Pancreas (tissue), 10 donors: ENCODE measurements around the gene OARD1. TPM values are rescaled to one million over a fixed set of nuclear protein-coding genes. Genes with fewer than 3 reads are reported as not detected.
"Not testable (repeated sequence)": the region's sequence is repeated elsewhere in the genome, so short reads cannot be mapped to it uniquely, and the experiment has no call there.

Experiments used
- ATAC-seq, 4 donors: fragments of 200-7000 bp; cut with Tn5 transposase; one replicate each; pipeline versions ENCODE4 v1.8.0 to v1.9.1; 2020; ENCODE audit warnings: mild to moderate bottlenecking in 4 of 4, moderate library complexity in 4 of 4
- DNase-seq, 6 donors: peaks; one replicate each; pipeline ENCODE4 v3.0.0-alpha.2; 2020
- FAIRE-seq: peaks from 2 replicates; lab custom pipeline; 2012; peaks lifted over from hg19 to GRCh38; lab: Jason Lieb, UNC
- H3K27ac ChIP-seq, 4 donors: fragments of 200-600 bp; sonication (generic); 1 replicate in 3 of 4; 2 replicates in 1 of 4; pipeline versions ENCODE4 v1.5.0 to v1.8.0; 2020
- H3K27me3 ChIP-seq, 4 donors: fragments of 200-600 bp; one replicate each; pipeline ENCODE4 v1.8.0; 2021
- H3K36me3 ChIP-seq, 3 donors: fragments of 200-600 bp; sonication (generic) in 1 of 3; one replicate each; pipeline versions ENCODE4 v1.5.0 to v1.8.0; 2020 to 2021
- H3K4me1 ChIP-seq, 3 donors: fragments of 200-600 bp; one replicate each; pipeline ENCODE4 v1.8.0; 2021
- H3K4me3 ChIP-seq, 4 donors: fragments of 200-600 bp; sonication (generic) in 2 of 4; one replicate each; pipeline versions ENCODE4 v1.5.0 to v1.8.0; 2020 to 2021
- H3K9me3 ChIP-seq, 4 donors: fragments of 200-600 bp; one replicate each; pipeline ENCODE4 v1.8.0; 2021
- CTCF ChIP-seq, 4 donors: fragments of 200-600 bp; sonication (generic) in 3 of 4; IDR thresholded peaks; one replicate each; pipeline versions ENCODE4 v1.5.0 to v1.8.0; 2021; ENCODE audit warnings: antibody characterized with exemption in 4 of 4
- WGBS, 2 donors: extraction: QIAGEN DNeasy Blood & Tissue Kit; methylation state at CpG; one replicate each; pipeline ENCODE4 v1.1.7; 2013; 5-methylcytosine and 5-hydroxymethylcytosine counted together
- intact Hi-C, 3 donors: fragments of 100-400 bp; cut with DNase I; formaldehyde crosslinking; loops; one replicate each; pipeline versions ENCODE4 v1.11.1 to v1.14.2; 2022
- polyA plus RNA-seq, 2 donors: library from polyadenylated mRNA; stranded (reverse); fragments of 200-250 nt; gene quantifications; one replicate each; pipeline ENCODE4 v1.2.3, GENCODE V29; 2013
- total RNA-seq, 6 donors: library from RNA; stranded (reverse); fragmentation: NEBNext Ultra II Directional in 4 of 6; extraction: Animal tissue kit (Norgen Biotek cat#: 25700) in 4 of 6; gene quantifications; one replicate each; pipeline versions ENCODE4 v1.2.1 to v1.2.4, GENCODE V29; 2021 to 2023
- donor health status: healthy with polysubstance abuse.
- donor health status: DM: no; HTN: no; CAD: no; lungs with moderate emphysema.
- donor health status: DM: no; HTN: no; CAD: no.
- donor health status: control.
- donor health status: control.
- donor health status: Bipolar disorder and iron deficiency.
- donor health status: DM: yes; HTN: yes; CAD: no.
- donor health status: DM: no; HTN: no; CAD: no.
- donor health status: DM: no; HTN: no; CAD: no.
- donor health status: DM: yes; HTN: yes; CAD: no.

OARD1 gene
- total and polyA plus RNA-seq, 8 donors = 16.0 to 30.9 (median 21.3) TPM

GRCh38 chr6:41022294-41022693 lies 49.9 kb downstream of the OARD1 start:
- H3K27ac ChIP-seq = peak overlapping the region in 2 of 4 donors; percentile 53 to 55
- no peak for TF ChIP-seq CTCF (IDR thresholded peaks at IDR 0.05)
- intact Hi-C loops = loop anchor here in 2 of 3 donors (10.0 kb wide), 1 partner anchor 127 kb away; no protein-coding TSS in a partner anchor
- FAIRE-seq (no peak), ATAC-seq (peak in 3 of 4 donors; percentile 22 to 44 (median 44)), DNase-seq (no peak)
- no peak overlapping the region for H3K4me3 ChIP-seq
- H3K27me3 ChIP-seq = no peaks in the 10 kb centered on the region
- no peaks in the 10 kb centered on the region for H3K9me3 ChIP-seq
- peaks cover 7 to 28% (median 21%) of the 10 kb centered on the region in 3 donors for H3K4me1 ChIP-seq
- H3K36me3 ChIP-seq = no peaks in the 10 kb centered on the region

- intact Hi-C loops = loop anchor here in 2 of 3 donors (10.0 kb wide), 1 partner anchor 127 kb away; no protein-coding TSS in a partner anchor
- DNase-seq (peak in 5 of 6 donors; percentile 51 to 77 (median 68)), ATAC-seq (peak; percentile 80 to 93 (median 90)), FAIRE-seq (no peak)
- H3K36me3 ChIP-seq = no peaks in the 10 kb centered on the region
- no peak overlapping the region for H3K4me3 ChIP-seq
- TF ChIP-seq CTCF (IDR thresholded peaks at IDR 0.05) = peak in 2 of 4 donors; percentile 8 to 13
- 35 to 44% methylated on average over 3 of the region's 3 CpGs for WGBS, 2 donors
- H3K4me1 ChIP-seq = peaks cover 11 to 33% (median 22%) of the 10 kb centered on the region in 3 donors
- no peaks in the 10 kb centered on the region for H3K9me3 ChIP-seq
- H3K27me3 ChIP-seq = no peaks in the 10 kb centered on the region
- peak overlapping the region in 2 of 4 donors; percentile 53 to 55 for H3K27ac ChIP-seq
These were observed 50.3 kb downstream of the OARD1 start for GRCh38 chr6:41021832-41022231.

GRCh38 chr6:41017663-41018062 lies 54.5 kb downstream of the OARD1 start:
- Histone ChIP-seq H3K4me3 (no peak overlapping the region), H3K9me3 (no peaks in the 10 kb centered on the region), H3K36me3 (no peaks in the 10 kb centered on the region), H3K4me1 (peaks cover 29 to 52% (median 42%) of the 10 kb centered on the region in 3 donors), H3K27ac (peak overlapping the region in 1 of 4 donors; percentile 31), H3K27me3 (no peaks in the 10 kb centered on the region)
- TF ChIP-seq CTCF (IDR thresholded peaks at IDR 0.05) = no peak
- ATAC-seq (peak in 1 of 4 donors; percentile 27), DNase-seq (peak in 1 of 6 donors; percentile 49), FAIRE-seq (no peak)
- intact Hi-C loops = no loop called here
- WGBS, 2 donors = 66 to 79% methylated on average over 1 of the region's 1 CpG

- H3K4me1 ChIP-seq = peaks cover 30 to 43% (median 39%) of the 10 kb centered on the region in 3 donors
- H3K27me3 ChIP-seq, H3K9me3 ChIP-seq, DNase-seq, ATAC-seq, H3K27ac ChIP-seq, FAIRE-seq, H3K36me3 ChIP-seq, H3K4me3 ChIP-seq, intact Hi-C loops: not testable (repeated sequence)
- 96 to 100% methylated on average over 3 to 5 of the region's 5 CpGs for WGBS, 2 donors
These were observed 56.3 kb downstream of the OARD1 start for GRCh38 chr6:41015860-41016259.

- no peak for ATAC-seq
- H3K27me3 ChIP-seq = no peaks in the 10 kb centered on the region
- TF ChIP-seq CTCF (IDR thresholded peaks at IDR 0.05) = no peak
- no peak for DNase-seq
- FAIRE-seq = no peak
- no peaks in the 10 kb centered on the region for H3K9me3 ChIP-seq
- intact Hi-C loops = no loop called here
- WGBS, 2 donors = 88 to 89% methylated on average over 4 of the region's 4 CpGs
- no peaks in the 10 kb centered on the region for H3K36me3 ChIP-seq
- H3K27ac ChIP-seq = peak overlapping the region in 1 of 4 donors; percentile 81
- H3K4me3 ChIP-seq = no peak overlapping the region
- peaks cover 30 to 43% (median 39%) of the 10 kb centered on the region in 3 donors for H3K4me1 ChIP-seq
These were observed 57.4 kb downstream of the OARD1 start for GRCh38 chr6:41014780-41015179.

Other genes with a start within 250 kb of the OARD1 start
- 10 to 100 TPM in 5 of 6 donors, 1 to 10 TPM in 1; 7.2 to 37.6 (median 12.0) TPM for gene UNC5CL, start 33.1 kb downstream of the OARD1 start, total RNA-seq
- gene UNC5CL, start 33.1 kb downstream of the OARD1 start, polyA plus RNA-seq = 10 to 100 TPM; 37.0 to 40.6 TPM
- under 1 TPM in 1 of 6 donors, not detected in 5; 0.28 TPM for gene TSPO2, start 29.9 kb downstream of the OARD1 start, total RNA-seq
- under 1 TPM; 0.12 to 0.42 TPM for gene TSPO2, start 29.9 kb downstream of the OARD1 start, polyA plus RNA-seq
- gene APOBEC2, start 19.2 kb downstream of the OARD1 start, total RNA-seq = 10 to 100 TPM in 1 of 6 donors, 1 to 10 TPM in 5; 2.7 to 13.2 (median 8.6) TPM
- gene APOBEC2, start 19.2 kb downstream of the OARD1 start, polyA plus RNA-seq = 10 to 100 TPM in 1 of 2 donors, 1 to 10 TPM in 1; 6.6 to 29.6 TPM
- gene NFYA, start 618 bp upstream of the OARD1 start, total RNA-seq = 10 to 100 TPM in 2 of 6 donors, 1 to 10 TPM in 4; 5.9 to 14.1 (median 7.8) TPM
- 10 to 100 TPM in 1 of 2 donors, 1 to 10 TPM in 1; 5.4 to 10.6 TPM for gene NFYA, start 618 bp upstream of the OARD1 start, polyA plus RNA-seq
- under 1 TPM in 2 of 6 donors, not detected in 4; 0.28 to 0.84 TPM for gene TREML1, start 82.0 kb upstream of the OARD1 start, total RNA-seq
- under 1 TPM; 0.19 to 0.28 TPM for gene TREML1, start 82.0 kb upstream of the OARD1 start, polyA plus RNA-seq
- 10 to 100 TPM in 1 of 6 donors, 1 to 10 TPM in 3, under 1 TPM in 2; 0.59 to 27.1 (median 2.1) TPM for gene TREM2, start 90.8 kb upstream of the OARD1 start, total RNA-seq
- gene TREM2, start 90.8 kb upstream of the OARD1 start, polyA plus RNA-seq = 1 to 10 TPM; 1.5 to 2.1 TPM
- under 1 TPM in 2 of 6 donors, not detected in 4; 0.09 to 0.12 TPM for gene TREML2, start 128.8 kb upstream of the OARD1 start, total RNA-seq
- not detected for gene TREML2, start 128.8 kb upstream of the OARD1 start, polyA plus RNA-seq
- gene TREML4, start 156.0 kb upstream of the OARD1 start, total RNA-seq = not detected
- not detected for gene TREML4, start 156.0 kb upstream of the OARD1 start, polyA plus RNA-seq
- gene TREM1, start 214.3 kb upstream of the OARD1 start, total RNA-seq = 1 to 10 TPM in 2 of 6 donors, under 1 TPM in 3, not detected in 1; 0.12 to 2.8 (median 0.72) TPM
- under 1 TPM; 0.08 to 0.16 TPM for gene TREM1, start 214.3 kb upstream of the OARD1 start, polyA plus RNA-seq